ENCODE measurements around the gene FERMT3. TPM values are rescaled to one million over a fixed set of nuclear protein-coding genes. Genes with fewer than 3 reads are reported as not detected.

FERMT3 gene
- total RNA-seq, 1 experiment from 2014 or later = 10.6 TPM

DNA sequence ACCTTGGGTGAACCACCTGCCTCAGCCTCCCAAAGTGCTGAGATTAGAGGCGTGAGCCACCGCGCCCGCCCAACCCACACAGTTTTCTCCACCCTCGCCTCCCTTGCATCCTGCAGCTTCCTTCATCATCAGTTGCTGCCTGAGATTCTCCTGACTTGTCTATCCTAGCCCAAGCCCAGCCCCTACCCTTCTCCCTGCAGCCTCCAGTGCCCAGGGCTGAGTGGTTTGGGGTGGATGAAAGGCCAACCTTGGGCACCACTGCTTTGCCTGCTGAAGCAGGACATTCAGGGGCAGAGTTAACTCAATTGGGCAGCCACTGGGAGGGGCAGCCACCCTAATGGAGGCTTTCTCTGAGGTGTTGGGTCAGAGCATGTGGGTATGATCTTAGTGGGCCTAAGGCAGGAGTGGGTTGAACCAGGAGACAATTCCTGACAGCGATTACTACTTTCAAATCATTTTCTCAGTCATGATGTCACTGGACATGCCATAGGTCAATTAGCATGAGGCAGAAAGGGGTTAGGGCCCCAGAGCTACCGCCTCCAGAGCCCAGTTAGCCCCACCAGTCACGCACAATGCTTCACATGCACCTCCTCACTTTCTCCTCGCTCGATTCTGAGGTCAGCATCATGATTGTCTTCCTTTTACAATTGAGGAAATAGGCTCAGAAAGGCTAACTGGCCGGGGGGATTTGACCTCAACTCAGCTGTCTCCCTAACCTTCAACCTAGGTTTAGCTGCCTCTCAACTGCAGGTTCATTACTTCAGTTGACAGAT lies 33.3 kb downstream of the FERMT3 start:
- Histone ChIP-seq H3T11ph (ENCODE audit: low read length) (no peak overlapping the region), H3K4me1 (ENCODE audit: insufficient read depth, low read length) (no peaks in the 10 kb centered on the region), H2BK20ac (ENCODE audit: low read depth, low read length, poor library complexity, severe bottlenecking) (no peak overlapping the region), H4K8ac (replicated peaks; ENCODE audit: insufficient read length, low read depth, low read length) (no peak overlapping the region), H3K14ac (ENCODE audit: insufficient read depth, low read length) (peak overlapping the region; percentile 26; the same call in 1 of the 2 replicates), H4K5ac (ENCODE audit: insufficient read length, low read depth, low read length) (no peak overlapping the region), H3K9me3 (ENCODE audit: control insufficient read depth, low read depth, low read length) (no peaks in the 10 kb centered on the region), H3K9ac (ENCODE audit: extremely low read depth, insufficient read length, low read length) (peak overlapping the region; percentile 3), H2BK120ac (ENCODE audit: low read depth, low read length, poor library complexity, severe bottlenecking) (no peak overlapping the region), H2BK12ac (ENCODE audit: insufficient read length, low read depth, low read length) (no peak overlapping the region), H3K79me2 (ENCODE audit: insufficient read depth, low read length) (peaks cover 2% of the 10 kb centered on the region; the same call in 1 of the 2 replicates), H3K79me1 (ENCODE audit: insufficient read depth, low read depth, low read length, poor library complexity, severe bottlenecking) (no peaks in the 10 kb centered on the region), H2AK5ac (ENCODE audit: insufficient read length, low read length) (no peak overlapping the region), H3K27me3 (ENCODE audit: insufficient read depth, low read length) (no peaks in the 10 kb centered on the region), H4K20me1 (ENCODE audit: control insufficient read depth, insufficient read depth, insufficient read length) (no peaks in the 10 kb centered on the region), H2AFZ (ENCODE audit: low read length) (no peak overlapping the region), H3K18ac (ENCODE audit: insufficient read length, low read depth, low read length) (no peak overlapping the region), H3K56ac (ENCODE audit: insufficient read length, low read depth, low read length) (no peak overlapping the region), H2BK5ac (ENCODE audit: insufficient read length, low read length) (no peak overlapping the region), H3K23me2 (ENCODE audit: insufficient read length, low read depth, low read length, poor library complexity, severe bottlenecking) (peaks cover 10% of the 10 kb centered on the region), H3K27ac (ENCODE audit: insufficient read length, low read depth, low read length) (no peak overlapping the region), H2BK15ac (ENCODE audit: low read depth, low read length) (no peak overlapping the region), H3K4ac (ENCODE audit: low read depth, low read length) (no peak overlapping the region), H3K4me2 (ENCODE audit: insufficient read depth, insufficient read length, low read length) (peak overlapping the region; percentile 63), H3K23ac (ENCODE audit: insufficient read length, low read depth, low read length) (no peak overlapping the region), H4K91ac (ENCODE audit: insufficient read length, low read depth, low read length) (no peak overlapping the region)
- no peaks in the 10 kb centered on the region for H3K9me3 Mint-ChIP-seq
- no peak for DNase-seq
- WGBS (ENCODE audit: extremely low coverage, insufficient read length, low lambda C conversion rate) = no CpG with 5 or more reads among the region's 11 CpGs
- peaks cover 13 to 44% (median 26%) of the 10 kb centered on the region in 3 experiments for H3K36me3 Mint-ChIP-seq (ENCODE audit: insufficient read depth in 1 of 3, low read depth in 3 of 3)
- TF ChIP-seq, protein P1, sequence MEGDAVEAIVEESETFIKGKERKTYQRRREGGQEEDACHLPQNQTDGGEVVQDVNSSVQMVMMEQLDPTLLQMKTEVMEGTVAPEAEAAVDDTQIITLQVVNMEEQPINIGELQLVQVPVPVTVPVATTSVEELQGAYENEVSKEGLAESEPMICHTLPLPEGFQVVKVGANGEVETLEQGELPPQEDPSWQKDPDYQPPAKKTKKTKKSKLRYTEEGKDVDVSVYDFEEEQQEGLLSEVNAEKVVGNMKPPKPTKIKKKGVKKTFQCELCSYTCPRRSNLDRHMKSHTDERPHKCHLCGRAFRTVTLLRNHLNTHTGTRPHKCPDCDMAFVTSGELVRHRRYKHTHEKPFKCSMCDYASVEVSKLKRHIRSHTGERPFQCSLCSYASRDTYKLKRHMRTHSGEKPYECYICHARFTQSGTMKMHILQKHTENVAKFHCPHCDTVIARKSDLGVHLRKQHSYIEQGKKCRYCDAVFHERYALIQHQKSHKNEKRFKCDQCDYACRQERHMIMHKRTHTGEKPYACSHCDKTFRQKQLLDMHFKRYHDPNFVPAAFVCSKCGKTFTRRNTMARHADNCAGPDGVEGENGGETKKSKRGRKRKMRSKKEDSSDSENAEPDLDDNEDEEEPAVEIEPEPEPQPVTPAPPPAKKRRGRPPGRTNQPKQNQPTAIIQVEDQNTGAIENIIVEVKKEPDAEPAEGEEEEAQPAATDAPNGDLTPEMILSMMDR (conservative IDR thresholded peaks at IDR 0.05) = no peak
- H3K27me3 Mint-ChIP-seq (ENCODE audit: low read depth) = no peaks in the 10 kb centered on the region
- H3K4me1 Mint-ChIP-seq = peaks cover 28 to 30% of the 10 kb centered on the region in 2 experiments
- H3K4me3 Mint-ChIP-seq = peak overlapping the region; percentile 85 to 93
- peak overlapping the region; percentile 99; a peak in 6 of 7 replicates for H3K27ac Mint-ChIP-seq
